Karpas-422 (cell line): ENCODE data around the gene NOXA1. TPM values are rescaled to one million over a fixed set of nuclear protein-coding genes. Genes with fewer than 3 reads are reported as not detected.

Experiments
- DNase-seq: peaks from one replicate; pipeline ENCODE4 v3.0.0-alpha.2; 2015
- H2AFZ ChIP-seq: fragments of 200-600 bp; sonication (generic); 2 replicates; pipeline ENCODE4 v1.6.1; 2014; ENCODE audit warnings: antibody characterized with exemption, low read length, mixed read lengths
- H3K27ac ChIP-seq: fragments of 200-600 bp; sonication (generic); 2 replicates; pipeline ENCODE4 v1.5.1; 2014; ENCODE audit warnings: mild to moderate bottlenecking, low read length, moderate library complexity
- H3K27me3 ChIP-seq: fragments of 200-600 bp; sonication (generic); 2 replicates; pipeline ENCODE4 v1.6.1; 2014; ENCODE audit warnings: low read length, mixed read lengths
- H3K36me3 ChIP-seq: fragments of 200-600 bp; sonication (generic); 2 replicates; pipeline ENCODE4 v1.6.1; 2014; ENCODE audit warnings: low read length, mixed read lengths; ENCODE audit not compliant: insufficient read depth
- H3K4me1 ChIP-seq: fragments of 200-600 bp; sonication (generic); 2 replicates; pipeline ENCODE4 v1.6.1; 2014; ENCODE audit warnings: mild to moderate bottlenecking, low read length, mixed read lengths
- H3K4me2 ChIP-seq: fragments of 200-600 bp; sonication (generic); 2 replicates; pipeline ENCODE4 v1.6.1; 2014; ENCODE audit warnings: low read length, low read depth, mild to moderate bottlenecking; ENCODE audit not compliant: poor library complexity, severe bottlenecking
- H3K4me3 ChIP-seq: fragments of 200-600 bp; sonication (generic); 2 replicates; pipeline ENCODE4 v1.5.1; 2014; ENCODE audit warnings: mild to moderate bottlenecking, antibody characterized with exemption, low read length, mixed read lengths
- H3K79me2 ChIP-seq: fragments of 200-600 bp; sonication (generic); 2 replicates; pipeline ENCODE4 v1.6.1; 2014; ENCODE audit warnings: mild to moderate bottlenecking, low read length, mixed read lengths
- H3K9ac ChIP-seq: fragments of 200-600 bp; sonication (generic); 2 replicates; pipeline ENCODE4 v1.6.0; 2014; ENCODE audit warnings: low read length
- H3K9me2 ChIP-seq: fragments of 200-600 bp; sonication (generic), shearing (Covaris generic); replicated peaks from 2 replicates; pipeline ENCODE4 v1.6.0; 2014; ENCODE audit warnings: mild to moderate bottlenecking, low read length, moderate library complexity; ENCODE audit not compliant: insufficient read depth
- H3K9me3 ChIP-seq: fragments of 300-700, 200-600 bp; sonication (generic); 2 replicates; pipeline ENCODE4 v1.6.1; 2014; ENCODE audit warnings: low read length, mixed read lengths
- H4K20me1 ChIP-seq: fragments of 200-600 bp; sonication (generic); 2 replicates; pipeline ENCODE4 v1.6.1; 2014; ENCODE audit warnings: mild to moderate bottlenecking, antibody characterized with exemption, low read length, low read depth; ENCODE audit not compliant: insufficient read depth
- total RNA-seq: library from RNA; depleted of rRNA; stranded (reverse); fragments of >200 nt; shearing (Covaris generic); gene quantifications from 2 replicates; pipeline ENCODE4 v1.2.3, GENCODE V29; 2014; ENCODE audit warnings: low replicate concordance

The NOXA1 gene
- total RNA-seq, 1 experiment from 2014 or later = not detected

GRCh38 chr9:137392232-137393007 is 30.8 kb upstream of the NOXA1 start:
- H3K79me2 ChIP-seq = no peaks in the 10 kb centered on the region
- H3K36me3 ChIP-seq = no peaks in the 10 kb centered on the region
- no peak overlapping the region for H3K4me3 ChIP-seq
- no peak overlapping the region for H3K27ac ChIP-seq
- H3K4me2 ChIP-seq = no peak overlapping the region
- H3K9me2 ChIP-seq = no peaks in the 10 kb centered on the region
- H3K27me3 ChIP-seq = no peaks in the 10 kb centered on the region
- no peak overlapping the region for H2AFZ ChIP-seq
- no peak for DNase-seq
- peaks cover 6% of the 10 kb centered on the region; the same call in 1 of the 2 replicates for H4K20me1 ChIP-seq
- no peaks in the 10 kb centered on the region for H3K9me3 ChIP-seq
- no peak overlapping the region for H3K9ac ChIP-seq
- H3K4me1 ChIP-seq = no peaks in the 10 kb centered on the region

DNA sequence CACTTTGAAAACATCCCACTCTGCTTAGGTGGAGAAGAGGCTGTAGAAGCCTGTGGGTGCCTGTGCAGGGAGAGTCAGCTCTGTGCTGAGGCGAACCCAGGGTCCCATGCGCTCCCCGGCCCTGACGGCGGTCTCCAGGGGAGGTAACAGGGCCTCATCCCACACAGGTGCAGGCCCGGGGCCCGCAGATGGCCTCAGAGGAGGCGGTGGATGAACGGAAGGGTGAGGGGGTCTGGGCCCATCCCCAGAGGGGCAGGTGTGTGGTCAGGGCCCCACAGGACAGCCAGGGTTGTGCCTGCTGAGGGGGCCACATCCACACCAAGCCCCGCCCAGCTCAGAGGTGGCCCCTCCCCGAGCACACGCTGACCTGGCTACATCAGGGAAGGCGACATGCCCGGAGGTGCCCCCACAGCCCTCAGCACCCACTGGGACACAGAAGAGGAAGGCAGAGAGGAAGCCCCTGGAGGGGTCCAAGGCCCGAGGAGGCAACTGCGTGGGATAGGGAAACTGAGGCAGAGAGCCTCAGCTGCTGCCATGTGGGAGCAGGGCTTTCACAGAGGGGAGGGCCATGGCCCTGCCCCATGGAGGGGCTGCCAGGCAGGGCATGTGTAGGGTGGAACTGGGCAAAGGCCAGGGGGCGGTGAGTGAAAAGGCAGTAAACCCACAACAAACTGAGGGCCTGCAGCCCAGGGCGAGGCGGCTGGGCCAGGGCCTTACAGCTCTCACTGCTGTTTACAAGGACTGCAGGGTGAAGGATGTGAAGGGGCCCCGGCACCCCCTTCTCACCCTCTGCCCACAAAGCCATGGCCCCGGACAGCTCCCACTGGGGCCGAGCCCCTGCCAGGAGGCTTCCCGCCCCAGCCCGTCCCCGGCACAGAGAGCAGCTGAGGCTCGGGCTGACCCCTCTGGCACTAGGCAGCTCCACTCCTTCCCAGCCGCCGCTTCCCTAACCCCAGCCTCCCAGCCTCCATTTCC is 29.7 kb upstream of the NOXA1 start:
- no peak for DNase-seq

GRCh38 chr9:137394866-137395665 is 28.1 kb upstream of the NOXA1 start:
- Histone ChIP-seq H4K20me1 (peaks cover 13% of the 10 kb centered on the region; the same call in 1 of the 2 replicates), H3K36me3 (no peaks in the 10 kb centered on the region), H3K4me1 (peaks cover 9% of the 10 kb centered on the region), H3K9ac (no peak overlapping the region), H3K79me2 (no peaks in the 10 kb centered on the region), H3K27ac (no peak overlapping the region), H3K4me3 (no peak overlapping the region), H3K4me2 (no peak overlapping the region), H2AFZ (no peak overlapping the region), H3K9me2 (no peaks in the 10 kb centered on the region), H3K27me3 (no peaks in the 10 kb centered on the region), H3K9me3 (no peaks in the 10 kb centered on the region)
- no peak for DNase-seq

More for the DNA sequence above, 29.7 kb upstream of the NOXA1 start:
- H3K27me3 ChIP-seq = no peaks in the 10 kb centered on the region
- no peaks in the 10 kb centered on the region for H3K36me3 ChIP-seq
- H3K27ac ChIP-seq = no peak overlapping the region
- no peak overlapping the region for H3K9ac ChIP-seq
- no peaks in the 10 kb centered on the region for H3K79me2 ChIP-seq
- H4K20me1 ChIP-seq = peaks cover 6% of the 10 kb centered on the region; the same call in 1 of the 2 replicates
- H3K4me1 ChIP-seq = no peaks in the 10 kb centered on the region
- no peak overlapping the region for H2AFZ ChIP-seq
- H3K4me3 ChIP-seq = no peak overlapping the region
- H3K4me2 ChIP-seq = no peak overlapping the region
- no peaks in the 10 kb centered on the region for H3K9me2 ChIP-seq
- no peaks in the 10 kb centered on the region for H3K9me3 ChIP-seq

DNA sequence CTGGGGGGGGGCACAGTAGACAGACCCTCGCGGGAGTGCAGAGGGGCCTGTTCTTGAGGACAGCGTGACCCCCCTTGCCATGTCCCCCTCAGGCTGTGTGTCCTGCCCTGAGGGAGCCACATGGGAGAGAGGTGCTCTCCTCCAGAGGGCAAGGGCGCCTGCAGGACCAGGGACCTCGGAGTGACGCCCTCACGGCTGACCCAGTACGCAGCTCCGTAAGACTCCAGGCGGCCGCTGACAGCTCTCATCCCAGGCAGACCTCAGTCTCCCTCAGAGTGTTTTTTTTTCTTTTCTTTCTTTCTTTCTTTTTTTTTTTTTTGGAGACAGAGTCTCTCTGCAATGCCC is 27.6 kb upstream of the NOXA1 start:
- no peak overlapping the region for H3K4me2 ChIP-seq
- H3K4me1 ChIP-seq = peaks cover 12% of the 10 kb centered on the region
- no peaks in the 10 kb centered on the region for H3K9me3 ChIP-seq
- H3K79me2 ChIP-seq = no peaks in the 10 kb centered on the region
- no peak overlapping the region for H3K27ac ChIP-seq
- no peaks in the 10 kb centered on the region for H3K9me2 ChIP-seq
- H3K9ac ChIP-seq = no peak overlapping the region
- DNase-seq = no peak
- no peak overlapping the region for H2AFZ ChIP-seq
- no peaks in the 10 kb centered on the region for H3K36me3 ChIP-seq
- no peak overlapping the region for H3K4me3 ChIP-seq
- peaks cover 13% of the 10 kb centered on the region; the same call in 1 of the 2 replicates for H4K20me1 ChIP-seq
- H3K27me3 ChIP-seq = no peaks in the 10 kb centered on the region

- Histone ChIP-seq H4K20me1 (peaks cover 13% of the 10 kb centered on the region; the same call in 1 of the 2 replicates), H3K4me1 (peaks cover 12% of the 10 kb centered on the region), H3K79me2 (no peaks in the 10 kb centered on the region), H3K9me3 (no peaks in the 10 kb centered on the region), H3K9ac (no peak overlapping the region), H3K27ac (no peak overlapping the region), H3K27me3 (no peaks in the 10 kb centered on the region), H3K9me2 (no peaks in the 10 kb centered on the region), H3K36me3 (no peaks in the 10 kb centered on the region), H3K4me3 (no peak overlapping the region), H3K4me2 (no peak overlapping the region), H2AFZ (no peak overlapping the region)
- DNase-seq = no peak
Observed at GRCh38 chr9:137396227-137396626, 27.0 kb upstream of the NOXA1 start.

- H3K4me3 ChIP-seq = no peak overlapping the region
- no peak overlapping the region for H3K27ac ChIP-seq
- no peaks in the 10 kb centered on the region for H3K36me3 ChIP-seq
- H3K4me2 ChIP-seq = no peak overlapping the region
- H3K9ac ChIP-seq = no peak overlapping the region
- H3K9me2 ChIP-seq = no peaks in the 10 kb centered on the region
- no peak overlapping the region for H2AFZ ChIP-seq
- H4K20me1 ChIP-seq = peaks cover 13% of the 10 kb centered on the region; the same call in 1 of the 2 replicates
- H3K9me3 ChIP-seq = no peaks in the 10 kb centered on the region
- H3K27me3 ChIP-seq = no peaks in the 10 kb centered on the region
- peaks cover 12% of the 10 kb centered on the region for H3K4me1 ChIP-seq
- DNase-seq = no peak
- no peaks in the 10 kb centered on the region for H3K79me2 ChIP-seq
Observed at GRCh38 chr9:137396634-137397367, 26.4 kb upstream of the NOXA1 start.

GRCh38 chr9:137397675-137398423 is 25.3 kb upstream of the NOXA1 start:
- Histone ChIP-seq H3K4me2 (no peak overlapping the region), H3K4me3 (no peak overlapping the region), H3K9ac (no peak overlapping the region), H3K9me2 (no peaks in the 10 kb centered on the region), H2AFZ (no peak overlapping the region), H3K79me2 (no peaks in the 10 kb centered on the region), H3K4me1 (peaks cover 12% of the 10 kb centered on the region), H3K9me3 (no peaks in the 10 kb centered on the region), H3K36me3 (no peaks in the 10 kb centered on the region), H3K27me3 (no peaks in the 10 kb centered on the region), H4K20me1 (peaks cover 13% of the 10 kb centered on the region; the same call in 1 of the 2 replicates), H3K27ac (no peak overlapping the region)
- DNase-seq = no peak
